PFSK-1 (cell line): Measurements from ENCODE around the gene SLC39A3.

Experiments
- FOXP2 ChIP-seq: optimal IDR thresholded peaks from 2 replicates; pipeline ENCODE3; 2011; ENCODE audit warnings: borderline replicate concordance, control low read depth, inconsistent platforms; ENCODE audit not compliant: insufficient read depth; ENCODE audit errors: extremely low read length, extremely low read depth
- POLR2AphosphoS5 ChIP-seq: IDR thresholded peaks from 2 replicates; pipeline ENCODE4 v1.6.1; 2012; ENCODE audit warnings: low read depth, mild to moderate bottlenecking, control low read depth, low read length, moderate library complexity
- REST ChIP-seq, 2 experiments: IDR thresholded peaks; 2 replicates each; pipeline versions ENCODE4 v1.6.1 to v1.8.0; 2011 to 2012; ENCODE audit warnings: low read depth in 2 of 2, low read length in 2 of 2, control low read depth in 1 of 2, inconsistent platforms in 1 of 2, mild to moderate bottlenecking in 1 of 2, moderate library complexity in 1 of 2; ENCODE audit not compliant: insufficient read depth in 1 of 2
- SIN3A ChIP-seq: IDR thresholded peaks from 2 replicates; pipeline ENCODE4 v1.6.1; 2012; ENCODE audit warnings: mild to moderate bottlenecking, low read length, moderate library complexity, borderline replicate concordance; ENCODE audit not compliant: insufficient read depth
- TAF1 ChIP-seq: IDR thresholded peaks from 2 replicates; pipeline ENCODE4 v1.6.1; 2012; ENCODE audit warnings: low read length, control low read depth, borderline replicate concordance; ENCODE audit not compliant: insufficient read depth

- TF ChIP-seq SIN3A (no peak), POLR2AphosphoS5 (no peak), REST (IDR thresholded peaks at IDR 0.05; ENCODE audit: insufficient read depth in 1 of 2, low read depth in 2 of 2, low read length in 2 of 2) (no peak), TAF1 (no peak), FOXP2 (no peak)
These were observed 15.6 kb upstream of the SLC39A3 start for GRCh38 chr19:2755448-2755705.
